ENCODE measurements around the gene USP34. TPM values are rescaled to one million over a fixed set of nuclear protein-coding genes. Genes with fewer than 3 reads are reported as not detected.

Gene USP34
- total RNA-seq, 2 experiments from 2014 or later, result 80.4 to 84.7 TPM

- Mint-ChIP-seq H3K4me3 (no peak overlapping the region), H3K4me1 (ENCODE audit: low read depth) (peaks cover 28% of the 10 kb centered on the region), H3K27ac (no peak overlapping the region), H3K9me3 (ENCODE audit: insufficient read depth) (no peaks in the 10 kb centered on the region), H3K36me3 (ENCODE audit: low read depth) (peaks cover 54% of the 10 kb centered on the region), H3K27me3 (ENCODE audit: low read depth) (no peaks in the 10 kb centered on the region)
- DNase-seq (no peak), ATAC-seq (no peak)
- ChIA-PET POLR2A (no interaction called here), CTCF (no interaction called here)
These were observed 109.8 kb downstream of the USP34 start for GRCh38 chr2:61361068-61361467.

GRCh38 chr2:61359058-61359457 is 111.8 kb downstream of the USP34 start:
- H3K27me3 Mint-ChIP-seq (ENCODE audit: low read depth), result no peaks in the 10 kb centered on the region

DNA sequence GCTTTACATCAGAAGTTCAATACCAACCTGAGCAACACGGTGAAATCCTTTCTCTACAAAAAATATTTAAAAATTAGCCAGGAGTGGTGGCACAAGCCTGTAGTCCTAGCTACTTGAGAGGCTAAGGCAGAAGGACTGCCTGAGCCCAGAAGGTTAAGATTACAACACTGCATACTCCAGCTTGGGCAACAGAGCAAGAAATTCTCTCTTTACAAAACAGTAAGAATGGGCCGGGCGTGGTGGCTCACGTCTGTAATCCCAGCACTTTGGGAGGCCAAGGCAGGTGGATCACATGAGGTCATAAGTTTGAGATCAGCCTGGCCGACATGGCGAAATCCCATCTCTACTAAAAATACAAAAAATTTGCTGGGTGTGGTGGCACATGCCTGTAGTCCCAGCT is 113.2 kb downstream of the USP34 start:
- H3K4me1 Mint-ChIP-seq (ENCODE audit: low read depth), result peaks cover 17% of the 10 kb centered on the region
- CTCF ChIA-PET, result no interaction called here
- ATAC-seq (no peak), DNase-seq (no peak)
- H3K36me3 Mint-ChIP-seq (ENCODE audit: low read depth), result peaks cover 62% of the 10 kb centered on the region
- no peak overlapping the region for H3K4me3 Mint-ChIP-seq
- no peaks in the 10 kb centered on the region for H3K27me3 Mint-ChIP-seq (ENCODE audit: low read depth)
- no peak overlapping the region for H3K27ac Mint-ChIP-seq
- POLR2A ChIA-PET, result no interaction called here
- peaks cover 15% of the 10 kb centered on the region for H3K9me3 Mint-ChIP-seq (ENCODE audit: insufficient read depth)

More at GRCh38 chr2:61359058-61359457, 111.8 kb downstream of the USP34 start:
- Mint-ChIP-seq H3K4me3 (no peak overlapping the region), H3K4me1 (ENCODE audit: low read depth) (peaks cover 18% of the 10 kb centered on the region), H3K36me3 (ENCODE audit: low read depth) (peaks cover 62% of the 10 kb centered on the region), H3K9me3 (ENCODE audit: insufficient read depth) (peaks cover 7% of the 10 kb centered on the region), H3K27ac (no peak overlapping the region)
- no peak for ATAC-seq
- POLR2A ChIA-PET, result no interaction called here
- CTCF ChIA-PET, result no interaction called here
- no peak for DNase-seq

DNA sequence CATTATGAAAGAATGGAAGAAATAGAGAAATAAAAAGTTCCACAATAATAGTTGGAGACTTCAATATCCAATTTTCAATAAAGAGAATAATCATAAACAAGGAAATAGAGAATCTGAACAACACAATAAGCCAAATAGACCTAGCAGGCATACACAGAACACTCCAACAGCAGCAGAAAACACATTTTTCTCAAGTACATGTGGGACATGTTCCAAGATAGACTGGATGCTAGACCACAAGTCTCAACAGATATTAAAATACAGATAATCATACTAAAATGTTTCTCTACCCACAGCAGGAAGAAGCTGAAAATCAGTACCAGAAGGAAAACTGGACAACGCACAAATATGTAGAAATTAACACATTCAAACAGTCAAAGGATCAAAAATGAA is 113.9 kb downstream of the USP34 start:
- Mint-ChIP-seq H3K4me1 (ENCODE audit: low read depth) (peaks cover 17% of the 10 kb centered on the region), H3K36me3 (ENCODE audit: low read depth) (peaks cover 58% of the 10 kb centered on the region), H3K4me3 (no peak overlapping the region), H3K27me3 (ENCODE audit: low read depth) (no peaks in the 10 kb centered on the region), H3K9me3 (ENCODE audit: insufficient read depth) (peaks cover 15% of the 10 kb centered on the region), H3K27ac (no peak overlapping the region)
- ChIA-PET CTCF (no interaction called here), POLR2A (no interaction called here)
- DNase-seq (no peak), ATAC-seq (no peak)

- H3K36me3 Mint-ChIP-seq (ENCODE audit: low read depth), result peaks cover 56% of the 10 kb centered on the region
- no peak for ATAC-seq
- H3K9me3 Mint-ChIP-seq (ENCODE audit: insufficient read depth), result peaks cover 15% of the 10 kb centered on the region
- ChIA-PET POLR2A (no interaction called here), CTCF (no interaction called here)
- peaks cover 15% of the 10 kb centered on the region for H3K4me1 Mint-ChIP-seq (ENCODE audit: low read depth)
- DNase-seq, result no peak
- no peaks in the 10 kb centered on the region for H3K27me3 Mint-ChIP-seq (ENCODE audit: low read depth)
- no peak overlapping the region for H3K4me3 Mint-ChIP-seq
- no peak overlapping the region for H3K27ac Mint-ChIP-seq
These were observed 114.5 kb downstream of the USP34 start for GRCh38 chr2:61356261-61356957.

- H3K36me3 Mint-ChIP-seq (ENCODE audit: low read depth), result peaks cover 57% of the 10 kb centered on the region
- DNase-seq, result no peak
- H3K4me1 Mint-ChIP-seq (ENCODE audit: low read depth), result peaks cover 10% of the 10 kb centered on the region
- no peaks in the 10 kb centered on the region for H3K27me3 Mint-ChIP-seq (ENCODE audit: low read depth)
- no peak overlapping the region for H3K4me3 Mint-ChIP-seq
- peaks cover 15% of the 10 kb centered on the region for H3K9me3 Mint-ChIP-seq (ENCODE audit: insufficient read depth)
- no peak overlapping the region for H3K27ac Mint-ChIP-seq
- ChIA-PET CTCF (interaction anchor here (0.5 to 1.3 kb wide), 2 partner anchors 11 to 156 kb away, joined by 3 read pairs; no protein-coding TSS in a partner anchor), POLR2A (no interaction called here)
- ATAC-seq, result no peak
These were observed 116.2 kb downstream of the USP34 start for GRCh38 chr2:61354543-61355197.

- no peaks in the 10 kb centered on the region for H3K27me3 Mint-ChIP-seq (ENCODE audit: low read depth)
- ATAC-seq (no peak), DNase-seq (no peak)
- peaks cover 10% of the 10 kb centered on the region for H3K4me1 Mint-ChIP-seq (ENCODE audit: low read depth)
- peaks cover 15% of the 10 kb centered on the region for H3K9me3 Mint-ChIP-seq (ENCODE audit: insufficient read depth)
- POLR2A ChIA-PET, result no interaction called here
- peaks cover 61% of the 10 kb centered on the region for H3K36me3 Mint-ChIP-seq (ENCODE audit: low read depth)
- H3K4me3 Mint-ChIP-seq, result no peak overlapping the region
- CTCF ChIA-PET, result interaction anchor here (0.7 to 1.3 kb wide), 2 partner anchors 10 to 51 kb away, joined by 3 read pairs; no protein-coding TSS in a partner anchor
- no peak overlapping the region for H3K27ac Mint-ChIP-seq
These were observed 117.0 kb downstream of the USP34 start for GRCh38 chr2:61353909-61354308.

DNA sequence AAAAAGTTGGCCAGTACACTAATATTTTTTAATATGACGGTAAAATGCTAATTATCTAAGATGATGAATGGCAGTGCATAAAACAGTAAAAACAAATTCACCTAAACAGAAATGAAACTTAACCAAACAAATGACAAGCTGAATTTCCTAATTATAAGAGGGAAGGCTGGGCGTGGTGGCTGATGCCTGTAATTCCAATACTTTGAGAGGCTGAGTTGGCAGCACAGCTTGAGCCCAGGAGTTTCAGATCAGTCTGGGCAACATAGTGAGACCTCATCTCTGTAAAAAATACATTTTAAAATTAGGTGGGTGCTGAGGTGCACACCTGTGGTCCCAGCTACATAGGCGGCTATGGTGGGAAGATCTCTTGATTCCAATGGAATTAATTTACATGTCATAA is 120.1 kb downstream of the USP34 start:
- Mint-ChIP-seq H3K36me3 (ENCODE audit: low read depth) (peaks cover 60% of the 10 kb centered on the region), H3K27ac (no peak overlapping the region), H3K4me3 (no peak overlapping the region), H3K9me3 (ENCODE audit: insufficient read depth) (peaks cover 15% of the 10 kb centered on the region), H3K4me1 (ENCODE audit: low read depth) (no peaks in the 10 kb centered on the region), H3K27me3 (ENCODE audit: low read depth) (no peaks in the 10 kb centered on the region)
- DNase-seq (no peak), ATAC-seq (no peak)
- ChIA-PET CTCF (interaction anchor here (1.1 kb wide), 1 partner anchor 14 kb away, joined by 3 read pairs; no protein-coding TSS in a partner anchor), POLR2A (no interaction called here)

- Mint-ChIP-seq H3K27me3 (ENCODE audit: low read depth) (no peaks in the 10 kb centered on the region), H3K4me1 (ENCODE audit: low read depth) (no peaks in the 10 kb centered on the region), H3K9me3 (ENCODE audit: insufficient read depth) (no peaks in the 10 kb centered on the region), H3K27ac (no peak overlapping the region), H3K36me3 (ENCODE audit: low read depth) (peaks cover 51% of the 10 kb centered on the region), H3K4me3 (no peak overlapping the region)
- no peak for DNase-seq
- ChIA-PET CTCF (interaction anchor here (1.2 kb wide), 1 partner anchor 11 kb away, joined by 3 read pairs; no protein-coding TSS in a partner anchor), POLR2A (no interaction called here)
- ATAC-seq, result no peak
These were observed 127.7 kb downstream of the USP34 start for GRCh38 chr2:61343141-61343540.

GRCh38 chr2:61340242-61340641 is 130.6 kb downstream of the USP34 start:
- H3K27me3 Mint-ChIP-seq (ENCODE audit: low read depth), result no peaks in the 10 kb centered on the region
- H3K36me3 Mint-ChIP-seq (ENCODE audit: low read depth), result peaks cover 46% of the 10 kb centered on the region
- H3K27ac Mint-ChIP-seq, result no peak overlapping the region
- H3K9me3 Mint-ChIP-seq (ENCODE audit: insufficient read depth), result no peaks in the 10 kb centered on the region
- H3K4me3 Mint-ChIP-seq, result no peak overlapping the region
- POLR2A ChIA-PET, result no interaction called here
- CTCF ChIA-PET, result no interaction called here
- no peaks in the 10 kb centered on the region for H3K4me1 Mint-ChIP-seq (ENCODE audit: low read depth)
- DNase-seq (no peak), ATAC-seq (no peak)

DNA sequence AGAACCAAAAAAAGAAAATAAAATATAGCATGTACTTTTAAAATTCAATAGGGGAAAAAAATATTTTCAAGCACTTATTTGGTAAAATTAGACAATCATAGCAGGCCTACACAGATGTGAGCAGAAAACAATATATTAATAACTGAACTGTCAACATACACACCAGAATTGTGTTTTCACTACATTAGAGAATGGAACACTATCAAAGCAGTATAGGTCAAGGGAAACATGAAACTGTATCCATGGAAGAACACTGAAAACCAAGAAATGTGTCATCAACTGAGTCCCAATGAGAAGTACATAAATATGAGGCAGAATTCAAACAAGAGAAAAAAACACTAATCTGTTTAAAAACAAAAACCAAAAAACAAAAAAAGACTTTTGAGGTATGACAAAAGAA is 132.4 kb downstream of the USP34 start:
- Mint-ChIP-seq H3K4me3 (no peak overlapping the region), H3K36me3 (ENCODE audit: low read depth) (peaks cover 41% of the 10 kb centered on the region), H3K9me3 (ENCODE audit: insufficient read depth) (no peaks in the 10 kb centered on the region), H3K4me1 (ENCODE audit: low read depth) (no peaks in the 10 kb centered on the region), H3K27me3 (ENCODE audit: low read depth) (no peaks in the 10 kb centered on the region), H3K27ac (no peak overlapping the region)
- CTCF ChIA-PET, result no interaction called here
- ATAC-seq, result no peak
- POLR2A ChIA-PET, result no interaction called here
- DNase-seq, result no peak

GRCh38 chr2:61335187-61335586 is 135.7 kb downstream of the USP34 start:
- ChIA-PET POLR2A (no interaction called here), CTCF (no interaction called here)
- Mint-ChIP-seq H3K4me1 (ENCODE audit: low read depth) (no peaks in the 10 kb centered on the region), H3K9me3 (ENCODE audit: insufficient read depth) (no peaks in the 10 kb centered on the region), H3K36me3 (ENCODE audit: low read depth) (peaks cover 33% of the 10 kb centered on the region), H3K27ac (no peak overlapping the region), H3K4me3 (no peak overlapping the region), H3K27me3 (ENCODE audit: low read depth) (no peaks in the 10 kb centered on the region)
- DNase-seq (no peak), ATAC-seq (no peak)
